Hematopoietic multipotent progenitor cell (in vitro differentiated cells): ENCODE measurements around the gene COL8A2. TPM values are rescaled to one million over a fixed set of nuclear protein-coding genes. Genes with fewer than 3 reads are reported as not detected.

Experiments used
- DNase-seq, 3 donors: peaks; one replicate each; pipeline ENCODE4 v3.0.0-alpha.2; 2011 to 2015; ENCODE audit warnings: low read depth in 2 of 3, low spot score in 2 of 3
- total RNA-seq: library from RNA; depleted of rRNA; stranded (reverse); fragments of >200 nt; gene quantifications from one replicate; pipeline ENCODE4 v1.2.3, GENCODE V29; 2012

The COL8A2 gene
- total RNA-seq, 1 donor: 0.81 TPM

DNA sequence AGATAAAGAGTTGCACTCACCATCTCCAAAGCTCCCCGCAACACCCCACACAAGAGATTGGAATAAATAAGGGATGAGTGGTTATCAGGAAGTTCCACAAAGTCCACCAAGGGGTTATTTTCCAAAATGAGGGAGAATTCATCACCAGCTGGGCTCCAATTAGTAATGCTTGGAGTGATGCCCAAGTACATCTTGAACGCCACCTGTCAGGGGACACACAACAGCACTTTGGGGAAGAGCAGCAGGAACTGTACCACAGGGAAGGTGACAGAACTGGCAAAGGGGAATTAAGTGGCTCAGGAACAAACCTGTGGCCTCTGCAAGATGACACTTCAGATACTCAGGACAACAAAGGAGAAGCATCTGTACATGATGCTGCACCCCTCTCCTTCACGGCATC is 12.8 kb upstream of the COL8A2 start:
- DNase-seq: no peak

DNA sequence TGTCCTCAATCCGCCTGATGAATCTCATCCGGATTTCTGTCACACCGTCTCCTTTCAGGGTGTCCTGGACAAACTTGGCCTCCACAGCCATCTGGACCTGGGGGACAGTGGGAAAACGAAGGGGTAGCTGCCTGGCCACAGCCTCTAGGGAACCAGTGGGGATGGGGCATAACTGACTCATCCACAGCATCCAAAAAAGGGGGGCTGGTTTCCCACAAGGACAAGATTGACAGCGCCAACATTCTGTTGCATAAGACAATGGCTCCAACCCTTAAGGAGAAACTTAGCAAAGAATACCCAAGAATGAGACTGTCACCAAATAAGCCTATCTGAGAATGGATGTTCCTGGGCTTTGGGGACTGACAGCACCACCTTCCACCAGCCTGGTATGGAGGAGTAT is 12.2 kb upstream of the COL8A2 start:
- DNase-seq: no peak

GRCh38 chr1:36136535-36136934 is 11.5 kb upstream of the COL8A2 start:
- DNase-seq: no peak

DNA sequence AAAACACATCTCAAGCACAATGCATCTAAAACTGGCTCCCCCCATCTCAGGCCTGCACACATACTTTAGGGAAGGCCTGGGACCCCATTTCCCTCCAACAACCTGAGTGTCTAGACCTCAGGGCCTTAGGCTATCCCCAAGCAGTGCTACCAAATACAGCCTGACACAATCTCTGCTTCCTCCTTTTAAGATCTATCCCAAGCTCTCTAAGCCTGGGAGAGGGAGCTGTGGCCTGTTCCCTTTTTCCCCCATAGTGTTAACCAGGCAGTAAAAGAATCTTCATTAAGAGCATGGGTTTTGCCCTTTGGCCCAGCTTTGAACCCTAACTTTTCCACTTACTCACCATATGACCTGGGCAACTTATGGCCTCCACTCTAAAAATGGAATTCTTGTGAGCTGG is 10.8 kb upstream of the COL8A2 start:
- DNase-seq: no peak

DNA sequence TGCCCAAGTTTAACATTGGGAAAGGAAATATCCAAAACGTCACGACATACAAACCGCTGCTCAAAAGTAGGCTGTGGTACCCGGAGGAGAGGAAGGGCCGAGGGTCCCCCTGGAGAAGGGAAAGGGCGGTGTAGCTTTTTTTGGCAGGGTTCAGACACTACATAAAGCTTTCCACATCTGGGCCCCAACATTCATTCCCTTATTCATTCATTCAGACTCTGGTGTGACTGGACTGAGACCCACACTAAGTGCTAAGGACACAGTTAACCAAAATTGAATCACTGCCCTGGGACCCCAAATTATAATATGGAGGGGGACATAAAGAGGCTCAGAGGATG is 10.3 kb upstream of the COL8A2 start:
- DNase-seq: no peak

- DNase-seq: peak in 2 of 3 donors; percentile 53 to 66
Measured at GRCh38 chr1:36134505-36135329, 9.7 kb upstream of the COL8A2 start.

GRCh38 chr1:36134031-36134430 is 9.0 kb upstream of the COL8A2 start:
- no peak for DNase-seq

GRCh38 chr1:36133484-36133883 is 8.5 kb upstream of the COL8A2 start:
- peak in 1 of 3 donors; percentile 15 for DNase-seq

- DNase-seq: no peak
Measured at GRCh38 chr1:36132029-36132428, 7.0 kb upstream of the COL8A2 start.

- DNase-seq: no peak
Measured at GRCh38 chr1:36128905-36129206, 3.8 kb upstream of the COL8A2 start.

DNA sequence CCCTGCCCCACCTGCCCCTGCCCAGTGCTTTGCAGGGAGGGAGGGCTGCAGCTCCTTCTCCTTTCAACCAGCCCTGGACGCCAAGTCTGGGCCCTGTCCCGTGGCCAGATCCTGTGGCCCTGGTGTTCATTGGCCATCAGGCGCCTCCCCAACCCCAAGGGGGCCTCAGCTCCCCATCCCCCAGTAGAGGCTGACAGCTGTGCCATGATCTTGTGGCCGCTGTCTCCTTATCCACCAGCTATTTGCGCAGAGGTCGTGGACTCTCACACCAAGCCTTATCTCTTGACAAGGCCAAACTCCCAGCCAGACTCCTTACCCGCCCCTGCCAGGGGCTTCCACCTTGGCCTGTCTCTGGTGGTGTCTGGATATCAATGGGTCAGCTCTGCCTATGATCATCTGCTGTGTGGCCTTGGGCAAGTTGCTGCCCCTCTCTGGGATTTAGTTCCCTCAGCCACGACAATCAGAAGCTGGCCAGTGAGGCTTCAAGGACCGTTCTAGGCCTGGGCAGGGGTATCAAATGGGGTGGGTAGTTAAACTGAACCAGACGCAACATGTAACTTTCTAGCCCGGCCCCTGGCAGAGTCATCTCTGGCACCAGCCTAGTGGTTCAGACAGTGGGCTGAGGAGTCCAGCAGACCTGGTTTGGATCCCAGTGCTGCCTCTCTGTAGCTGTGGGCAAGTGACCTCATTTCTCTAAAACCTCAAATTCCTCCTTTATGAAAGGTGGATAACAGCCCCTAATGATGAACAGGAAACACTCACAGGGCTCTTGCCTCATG is 3.3 kb upstream of the COL8A2 start:
- no peak for DNase-seq

DNA sequence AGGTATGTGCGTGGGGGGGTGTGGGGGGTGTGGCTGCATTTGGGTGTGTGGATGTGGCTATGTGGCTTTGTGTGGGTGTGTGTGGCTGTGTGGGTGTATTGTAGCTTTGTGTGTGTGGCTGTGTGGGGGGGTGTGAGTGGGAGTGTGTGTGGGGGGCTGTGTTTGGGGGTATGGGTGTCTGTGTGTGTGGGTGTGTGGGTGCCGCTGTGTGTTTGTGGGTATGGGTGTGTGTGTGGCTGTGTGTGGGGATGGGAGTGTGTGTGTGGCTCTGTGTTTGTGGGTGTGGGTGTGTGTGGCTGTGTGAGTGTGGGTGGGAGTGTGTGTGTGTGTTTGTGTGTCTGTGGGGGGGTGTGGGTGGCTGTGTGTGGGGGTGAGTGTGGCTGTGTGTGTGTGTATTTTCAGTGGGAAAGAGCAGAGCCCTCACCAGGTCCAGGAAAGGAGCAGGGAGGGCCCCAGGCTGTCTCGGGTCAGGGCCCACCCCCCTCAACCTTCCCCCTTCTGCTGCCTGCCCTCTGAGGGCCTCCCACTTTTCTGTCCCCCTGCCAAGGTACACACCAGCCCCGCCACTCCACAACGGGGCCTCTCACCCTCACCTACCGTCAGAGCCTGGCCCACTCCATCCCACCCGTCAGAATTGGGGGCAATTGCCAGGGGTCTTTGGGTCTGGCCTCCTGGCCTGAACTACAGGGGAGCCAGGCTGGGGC is 1.9 kb upstream of the COL8A2 start:
- no peak for DNase-seq

GRCh38 chr1:36126005-36126716 is 1.1 kb upstream of the COL8A2 start:
- no peak for DNase-seq

DNA sequence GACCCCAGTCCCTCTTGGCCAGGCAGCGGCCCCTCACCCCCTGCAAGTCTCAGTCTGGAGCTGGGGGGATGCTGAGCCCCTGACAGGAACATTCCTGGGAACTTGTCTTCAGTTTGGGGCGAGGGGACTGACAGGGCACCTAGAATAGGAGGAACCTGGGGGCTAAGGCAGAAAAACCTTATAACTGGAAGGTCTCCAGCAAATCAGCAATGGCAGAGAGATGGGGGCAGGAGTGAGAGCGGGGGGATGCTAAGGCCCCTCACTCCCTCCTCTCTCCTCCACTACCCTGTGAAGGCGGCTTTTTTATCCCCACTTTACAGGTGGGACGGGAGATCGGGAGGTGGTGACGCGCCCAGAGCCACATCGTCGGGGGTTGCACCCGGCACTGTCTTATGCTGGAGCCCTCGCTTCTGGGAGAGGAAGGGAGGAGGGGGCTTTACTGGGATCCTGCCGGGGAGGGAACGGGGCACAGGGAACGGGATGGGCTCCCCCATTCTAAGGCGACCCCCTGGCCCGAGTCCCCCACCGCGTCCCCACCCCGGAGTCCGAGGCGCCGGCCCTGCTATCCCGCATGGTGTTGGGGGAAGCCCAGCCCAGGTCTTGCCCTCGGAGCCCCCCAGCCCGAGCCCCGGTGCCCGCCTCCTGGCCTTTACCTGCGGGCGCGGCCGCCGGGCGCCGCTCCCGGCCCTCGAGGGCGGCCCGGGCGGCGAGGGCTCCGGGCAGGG is 456 bp downstream of the COL8A2 start:
- DNase-seq: no peak

DNA sequence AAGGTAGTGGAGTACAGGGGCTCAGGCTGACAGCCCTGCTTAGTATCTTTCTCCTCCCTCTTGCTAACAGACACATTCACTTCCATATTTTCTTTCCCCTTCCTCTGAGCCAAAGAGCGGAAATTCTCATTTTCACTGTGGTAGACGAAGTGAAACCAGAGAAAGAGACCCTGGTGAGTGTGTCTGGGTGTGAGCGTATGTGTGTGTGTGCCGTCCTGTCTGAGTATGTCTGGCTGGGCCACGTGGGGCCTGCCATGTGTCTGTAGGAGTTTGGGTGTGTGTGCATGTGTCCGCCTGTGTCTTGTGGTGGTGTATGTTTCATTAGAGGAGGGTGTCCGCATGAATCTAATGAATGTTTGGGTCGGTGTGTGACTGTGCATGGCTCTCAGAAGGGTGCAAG is 1.7 kb downstream of the COL8A2 start:
- peak in 2 of 3 donors; percentile 50 to 75 for DNase-seq

DNA sequence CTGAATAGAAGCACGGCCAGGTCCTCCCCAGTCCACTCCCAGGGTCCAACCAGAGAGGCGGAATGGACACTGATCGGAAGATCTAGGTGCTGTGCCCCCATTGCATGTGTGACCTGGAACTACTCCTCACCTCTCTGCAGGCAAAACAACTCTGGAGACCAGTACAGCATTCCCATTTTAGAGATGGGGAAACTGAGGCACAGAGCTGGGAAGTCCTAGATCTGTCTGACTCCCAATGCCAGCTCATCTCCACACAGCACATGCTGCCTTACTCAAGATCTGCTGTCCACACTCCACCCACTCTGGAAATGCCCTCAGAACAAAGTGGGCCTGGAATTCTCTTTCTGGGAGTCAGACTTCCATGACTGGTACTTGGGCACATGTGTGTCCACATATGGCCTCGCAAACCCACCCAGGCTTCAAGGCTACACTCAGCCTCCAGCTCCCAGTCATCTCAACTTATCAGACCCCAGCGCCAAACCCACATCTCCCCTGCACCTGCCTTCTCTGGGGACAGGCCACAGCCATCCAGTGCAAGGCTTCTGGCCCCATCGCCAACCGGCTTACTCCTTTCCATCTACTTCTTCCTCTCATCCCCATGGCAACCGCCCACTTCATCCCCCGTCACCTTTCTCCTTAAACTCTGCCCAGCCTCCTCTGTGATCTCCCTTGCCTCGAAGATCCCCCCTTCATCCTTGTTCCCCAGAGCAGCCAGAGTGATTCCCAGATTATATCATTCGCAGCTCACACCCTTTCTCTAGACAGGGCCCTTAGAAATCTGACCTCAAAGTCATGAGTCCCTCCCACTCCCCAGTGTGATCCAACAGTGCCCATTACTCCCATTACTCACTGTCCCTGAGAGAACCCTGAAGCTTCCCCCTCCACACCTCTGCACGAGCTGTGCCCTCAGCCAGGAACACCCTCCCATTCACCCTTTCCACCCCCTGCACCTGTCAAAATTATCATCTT is 2.7 kb downstream of the COL8A2 start:
- DNase-seq: no peak

- DNase-seq: no peak
Measured at GRCh38 chr1:36119456-36119855, 5.6 kb downstream of the COL8A2 start.

- no peak for DNase-seq
Measured at GRCh38 chr1:36118447-36119204, 6.4 kb downstream of the COL8A2 start.

GRCh38 chr1:36116901-36117300 is 8.1 kb downstream of the COL8A2 start:
- DNase-seq: no peak
